Thyroid gland (tissue), 4 donors: Measurements from ENCODE around the gene NISCH.

Source experiments
- POLR2A ChIP-seq, 2 donors: fragments of 450-650 bp; IDR thresholded peaks; one replicate each; pipeline ENCODE4 v1.6.1; 2017; ENCODE audit warnings: antibody characterized with exemption in 2 of 2, mild to moderate bottlenecking in 2 of 2, moderate library complexity in 1 of 2
- TF ChIP-seq, protein P1 (sequence below), 6 experiments: fragments of 200-600 bp in 3 of 6; fragments of 450-650 bp in 3 of 6; sonication (generic) in 3 of 6; IDR thresholded peaks; one replicate each; pipeline ENCODE4 v1.5.1; 2016 to 2019; ENCODE audit warnings: antibody characterized with exemption in 6 of 6, mild to moderate bottlenecking in 2 of 6, inconsistent platforms in 1 of 6, moderate library complexity in 1 of 6

DNA sequence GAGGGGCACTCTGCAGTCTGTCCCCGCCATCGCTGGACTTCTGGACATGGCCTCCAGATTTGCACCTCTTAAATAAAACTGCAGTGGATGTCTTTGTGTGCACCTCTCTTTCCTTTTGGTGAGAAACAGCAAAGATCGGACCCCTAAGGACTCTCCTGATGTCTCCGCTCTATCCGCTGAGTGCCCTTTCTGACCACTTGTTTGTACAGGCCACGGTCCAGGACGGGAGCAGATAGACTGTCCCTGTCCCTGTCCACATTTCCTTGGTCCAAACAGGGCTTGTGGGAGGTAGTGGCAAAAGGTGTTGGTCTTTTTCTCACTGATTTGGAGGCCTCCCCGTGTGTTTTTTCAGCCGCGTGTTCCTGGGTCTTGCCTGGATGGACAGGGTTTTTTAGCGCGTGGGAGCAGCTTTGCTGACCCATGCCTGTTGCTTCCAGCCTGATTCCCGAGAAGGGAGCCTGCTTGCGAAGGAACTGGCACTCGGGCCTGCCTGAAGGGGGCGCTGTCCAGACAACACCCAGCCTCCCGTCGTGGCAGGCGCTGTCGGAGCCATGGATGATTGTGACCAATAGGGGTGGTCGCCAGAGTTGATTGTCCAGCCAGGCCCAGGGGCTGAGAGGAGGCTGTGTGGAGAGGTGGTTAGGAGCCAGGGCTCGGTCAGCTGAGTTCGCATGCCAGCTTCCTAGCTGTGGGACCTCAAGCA is 26.6 kb downstream of the NISCH start:
- TF ChIP-seq, protein P1, sequence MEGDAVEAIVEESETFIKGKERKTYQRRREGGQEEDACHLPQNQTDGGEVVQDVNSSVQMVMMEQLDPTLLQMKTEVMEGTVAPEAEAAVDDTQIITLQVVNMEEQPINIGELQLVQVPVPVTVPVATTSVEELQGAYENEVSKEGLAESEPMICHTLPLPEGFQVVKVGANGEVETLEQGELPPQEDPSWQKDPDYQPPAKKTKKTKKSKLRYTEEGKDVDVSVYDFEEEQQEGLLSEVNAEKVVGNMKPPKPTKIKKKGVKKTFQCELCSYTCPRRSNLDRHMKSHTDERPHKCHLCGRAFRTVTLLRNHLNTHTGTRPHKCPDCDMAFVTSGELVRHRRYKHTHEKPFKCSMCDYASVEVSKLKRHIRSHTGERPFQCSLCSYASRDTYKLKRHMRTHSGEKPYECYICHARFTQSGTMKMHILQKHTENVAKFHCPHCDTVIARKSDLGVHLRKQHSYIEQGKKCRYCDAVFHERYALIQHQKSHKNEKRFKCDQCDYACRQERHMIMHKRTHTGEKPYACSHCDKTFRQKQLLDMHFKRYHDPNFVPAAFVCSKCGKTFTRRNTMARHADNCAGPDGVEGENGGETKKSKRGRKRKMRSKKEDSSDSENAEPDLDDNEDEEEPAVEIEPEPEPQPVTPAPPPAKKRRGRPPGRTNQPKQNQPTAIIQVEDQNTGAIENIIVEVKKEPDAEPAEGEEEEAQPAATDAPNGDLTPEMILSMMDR (IDR thresholded peaks at IDR 0.05): peak in 2 of 6 experiments; percentile 9 to 26
- no peak for TF ChIP-seq POLR2A (IDR thresholded peaks at IDR 0.05)
